Stimulated activated CD4-positive, alpha-beta T cell treated with anti-CD3 and anti-CD28 coated beads, Interleukin-4, amount 100 ng/mL, for 4 hours (primary cell): Measurements from ENCODE around the gene AGFG2.

Experiments
- DNase-seq, 2 experiments: peaks; one replicate each; pipeline ENCODE4 v3.0.0-alpha.2; 2020

AGFG2 gene

GRCh38 chr7:100573691-100574361 lies 34.8 kb downstream of the AGFG2 start, which contains the start of gene SAP25:
Gene SAP25, minus strand, starts transcription at chr7:100573900. Its CDS starts 158 bp downstream, at chr7:100573742.
- no peak for DNase-seq

- DNase-seq: no peak
These were observed 35.6 kb downstream of the AGFG2 start for GRCh38 chr7:100574362-100575205.

- DNase-seq: no peak
These were observed 36.2 kb downstream of the AGFG2 start for GRCh38 chr7:100575206-100575631.

GRCh38 chr7:100575746-100576383 lies 36.9 kb downstream of the AGFG2 start:
- no peak for DNase-seq

- DNase-seq: no peak
These were observed 37.5 kb downstream of the AGFG2 start for GRCh38 chr7:100576384-100576993.

- DNase-seq: no peak
These were observed 38.1 kb downstream of the AGFG2 start for GRCh38 chr7:100577103-100577502.

GRCh38 chr7:100577507-100577906 lies 38.5 kb downstream of the AGFG2 start:
- no peak for DNase-seq

GRCh38 chr7:100578246-100579183 lies 39.5 kb downstream of the AGFG2 start:
- DNase-seq: no peak

GRCh38 chr7:100580466-100581283 lies 41.7 kb downstream of the AGFG2 start:
- no peak for DNase-seq

- no peak for DNase-seq
These were observed 43.1 kb downstream of the AGFG2 start for GRCh38 chr7:100582041-100582579.

- DNase-seq: no peak
These were observed 43.6 kb downstream of the AGFG2 start for GRCh38 chr7:100582650-100583049.

GRCh38 chr7:100583132-100584053 lies 44.4 kb downstream of the AGFG2 start:
- peak; percentile 46 to 54 for DNase-seq

- no peak for DNase-seq
These were observed 45.2 kb downstream of the AGFG2 start for GRCh38 chr7:100584054-100584682.

GRCh38 chr7:100584683-100585510 lies 45.9 kb downstream of the AGFG2 start:
- no peak for DNase-seq

- peak; percentile 45 to 56 for DNase-seq
These were observed 46.7 kb downstream of the AGFG2 start, which contains the start of gene LRCH4 for GRCh38 chr7:100585511-100586265. Gene LRCH4, minus strand, starts transcription at chr7:100586129. Its CDS starts 29 bp downstream, at chr7:100586100.

- peak; percentile 96 to 100 for DNase-seq
These were observed 47.4 kb downstream of the AGFG2 start, which contains the start of gene FBXO24 for GRCh38 chr7:100586266-100587025. Gene FBXO24, plus strand, starts transcription at chr7:100586328. Its CDS starts 298 bp downstream, at chr7:100586626.
